GM19328 (cell line): ENCODE results near the gene PDE4DIP.
"Not testable (repeated sequence)": the region's sequence is repeated elsewhere in the genome, so short reads cannot be mapped to it uniquely, and the experiment has no call there.

Experiments
- ATAC-seq: cut with Tn5 transposase; IDR thresholded peaks from one replicate; pipeline ENCODE4 v1.9.1; 2021; ENCODE audit warnings: mild to moderate bottlenecking, moderate library complexity; ENCODE audit not compliant: unreplicated experiment

The PDE4DIP gene

DNA sequence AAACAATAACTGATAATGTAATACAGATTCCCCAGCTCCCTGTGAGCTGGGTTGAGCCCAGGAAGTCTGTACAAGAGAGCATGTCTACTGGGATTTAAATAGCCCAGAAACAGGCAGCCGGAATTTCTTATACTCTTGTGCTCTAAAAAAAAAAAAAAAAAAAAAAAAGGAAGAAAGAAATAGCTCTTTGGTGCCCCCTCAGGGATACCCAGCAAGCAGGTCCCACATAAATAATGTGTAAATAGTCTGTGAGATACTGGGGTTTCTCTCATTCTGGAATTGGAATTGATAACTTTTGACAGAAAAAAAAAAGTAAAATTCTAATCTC is 25.4 kb downstream of the PDE4DIP start:
- not testable (repeated sequence) for ATAC-seq

DNA sequence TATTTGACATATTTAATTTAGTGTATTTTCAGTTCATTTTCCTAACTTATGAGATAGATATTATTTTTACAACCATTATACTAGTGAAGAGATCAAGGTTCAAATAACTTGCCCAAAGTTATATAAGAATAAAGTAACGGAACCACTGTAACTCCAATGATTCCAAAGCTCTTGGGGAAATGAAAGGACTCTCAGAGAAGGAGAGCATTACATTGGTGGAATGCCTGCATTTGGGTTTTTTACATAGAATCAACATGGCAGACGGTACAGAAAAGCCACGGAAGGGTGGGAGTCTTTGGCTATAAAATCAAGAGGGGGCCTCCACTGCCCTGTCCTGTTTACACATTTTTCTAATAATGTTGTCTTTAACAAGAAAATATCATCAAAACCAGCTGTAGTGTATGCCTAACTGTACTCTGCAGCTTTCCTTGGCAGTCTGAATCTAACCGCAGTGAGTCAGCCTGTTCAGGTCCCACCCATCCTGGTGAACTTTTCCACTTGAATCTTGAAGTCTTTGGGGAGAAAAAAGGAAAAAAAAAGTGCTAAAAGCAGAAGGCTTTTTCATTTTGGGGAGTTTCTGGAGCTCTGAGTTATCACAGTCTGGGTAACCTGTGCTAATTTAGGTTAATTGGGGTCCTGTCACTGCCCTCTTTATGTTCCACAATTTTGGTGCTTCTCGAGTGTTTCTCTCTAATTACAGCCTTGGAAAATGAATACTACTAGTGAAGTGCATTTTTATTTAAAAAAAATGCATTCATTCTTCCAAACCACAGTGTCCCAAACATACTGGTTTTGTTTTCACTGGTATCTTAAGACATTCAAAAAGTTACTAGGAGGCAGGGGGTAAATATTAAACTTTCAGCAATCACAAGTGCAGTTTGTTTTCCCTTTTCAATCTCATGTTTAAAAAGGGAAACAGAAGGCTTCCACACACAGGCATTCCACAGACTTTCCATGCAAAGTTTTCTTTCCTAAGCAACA is 30.5 kb downstream of the PDE4DIP start:
- ATAC-seq: not testable (repeated sequence)

- not testable (repeated sequence) for ATAC-seq
Measured at GRCh38 chr1:148879812-148880416, 35.7 kb downstream of the PDE4DIP start.

- ATAC-seq: not testable (repeated sequence)
Measured at GRCh38 chr1:148881261-148881660, 37.0 kb downstream of the PDE4DIP start.

DNA sequence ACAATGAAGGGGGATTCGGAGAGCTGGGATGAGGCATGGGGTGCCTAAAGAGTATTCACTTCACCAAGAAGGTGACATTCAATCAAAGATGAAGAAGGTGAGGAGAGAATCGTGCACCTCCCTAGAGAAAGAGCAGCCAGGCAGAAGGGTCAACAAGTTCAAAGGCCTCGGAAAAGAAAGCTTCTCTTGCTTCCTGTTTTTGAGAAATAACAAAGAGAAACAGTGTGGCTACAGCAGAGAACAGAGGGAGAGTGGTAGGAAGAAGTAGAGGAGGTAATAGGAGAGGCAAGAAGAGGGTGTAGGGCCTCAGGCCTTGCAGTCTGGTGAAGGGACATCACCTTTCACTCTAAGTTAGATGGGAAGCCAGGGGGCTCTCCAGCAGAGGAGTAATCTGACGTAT is 41.0 kb downstream of the PDE4DIP start:
- not testable (repeated sequence) for ATAC-seq

DNA sequence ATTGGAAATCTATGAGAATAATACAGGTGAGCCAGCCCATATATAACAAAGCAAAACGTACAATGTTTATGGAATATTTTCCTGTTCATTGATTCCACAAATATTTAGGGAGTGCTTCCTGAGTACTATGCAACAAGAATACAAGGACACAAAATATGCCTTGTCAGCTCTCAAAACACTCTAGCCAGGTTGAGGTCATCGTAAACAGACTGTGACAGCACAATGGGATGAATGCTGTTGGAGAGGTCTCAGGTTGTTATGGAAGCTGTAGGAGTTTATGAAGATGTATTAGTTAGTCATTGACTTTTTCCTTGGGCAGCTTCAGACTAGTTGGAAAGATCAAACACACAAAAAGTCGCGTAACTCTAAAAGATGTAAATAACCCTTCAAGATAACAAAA is 42.1 kb downstream of the PDE4DIP start:
- not testable (repeated sequence) for ATAC-seq

DNA sequence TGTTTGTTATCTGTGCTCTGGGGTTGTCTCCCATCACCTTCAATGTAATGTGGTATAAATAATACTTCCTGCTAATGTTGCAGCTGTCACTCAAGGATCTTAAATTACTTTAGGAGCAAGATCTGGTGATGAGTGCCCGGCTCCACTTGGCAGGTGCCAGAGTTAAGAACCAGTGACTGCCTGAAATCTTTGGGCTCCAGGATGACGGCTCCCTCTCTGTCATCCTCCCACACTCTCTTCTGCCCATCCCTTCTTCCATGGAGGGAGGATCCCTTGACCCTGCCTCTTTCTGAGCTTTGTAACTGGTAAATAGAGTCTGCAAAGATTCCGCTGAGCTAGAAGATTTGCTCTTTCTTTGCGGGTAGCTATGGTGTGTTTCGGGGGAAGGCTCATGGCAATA is 44.4 kb downstream of the PDE4DIP start:
- not testable (repeated sequence) for ATAC-seq

DNA sequence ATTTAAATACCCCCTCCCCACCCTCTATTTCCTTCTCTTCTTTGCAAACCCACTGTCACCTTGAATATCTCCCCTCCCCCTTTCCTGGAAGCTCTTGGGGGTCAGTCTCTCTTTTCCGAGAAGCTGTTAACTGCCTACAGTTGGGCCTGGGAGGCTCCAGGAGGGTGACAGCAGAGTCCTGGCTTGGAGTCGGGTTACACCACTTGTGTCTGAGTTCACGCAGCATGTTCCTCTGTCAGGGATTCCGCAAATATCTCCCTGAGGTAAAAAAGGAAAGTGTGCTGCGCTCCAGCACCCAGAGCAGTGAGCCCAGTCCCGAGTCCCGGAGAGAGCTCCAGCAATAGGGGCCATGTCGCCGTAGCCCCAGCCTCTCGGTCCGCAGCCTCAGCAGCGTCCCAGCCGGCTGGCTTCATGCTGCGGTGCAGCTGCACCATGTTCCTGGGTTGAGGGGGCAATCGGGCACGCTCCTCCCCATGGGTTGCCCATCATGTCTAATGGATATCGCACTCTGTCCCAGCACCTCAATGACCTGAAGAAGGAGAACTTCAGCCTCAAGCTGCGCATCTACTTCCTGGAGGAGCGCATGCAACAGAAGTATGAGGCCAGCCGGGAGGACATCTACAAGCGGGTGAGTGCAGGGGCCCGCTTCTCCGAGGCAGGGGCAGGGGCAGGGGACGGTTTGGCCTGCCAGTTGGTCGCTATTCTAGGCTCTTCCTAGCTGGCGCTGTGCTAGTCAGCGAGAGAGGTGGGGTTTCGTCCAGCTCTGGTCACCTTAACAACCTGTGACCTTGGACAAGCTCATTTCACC is 45.2 kb downstream of the PDE4DIP start:
- ATAC-seq: not testable (repeated sequence)

DNA sequence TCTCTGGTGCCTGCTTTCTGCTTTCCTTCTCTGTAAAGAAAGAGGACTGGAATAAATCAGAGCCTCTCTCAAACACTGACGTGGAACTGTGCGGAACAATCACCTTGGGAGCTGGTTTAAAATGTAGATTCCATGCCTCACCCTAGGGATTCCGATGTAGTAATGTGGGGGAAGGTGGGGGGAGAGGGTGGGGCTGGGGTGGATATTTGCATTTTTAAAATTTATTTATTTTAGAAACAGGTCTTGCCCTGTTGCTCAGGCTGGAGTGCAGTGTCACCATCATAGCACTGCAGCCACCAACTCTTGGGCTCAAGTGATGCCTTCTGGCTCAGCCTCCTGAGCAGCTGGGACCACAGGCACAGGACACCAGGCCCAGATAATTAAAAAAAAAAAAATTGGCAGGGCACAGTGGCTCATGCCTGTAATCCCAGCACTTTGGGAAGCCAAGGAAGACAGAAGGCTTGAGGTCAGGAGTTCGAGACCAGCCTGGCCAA is 45.9 kb downstream of the PDE4DIP start:
- not testable (repeated sequence) for ATAC-seq

- not testable (repeated sequence) for ATAC-seq
Measured at GRCh38 chr1:148894360-148895352, 50.4 kb downstream of the PDE4DIP start.

DNA sequence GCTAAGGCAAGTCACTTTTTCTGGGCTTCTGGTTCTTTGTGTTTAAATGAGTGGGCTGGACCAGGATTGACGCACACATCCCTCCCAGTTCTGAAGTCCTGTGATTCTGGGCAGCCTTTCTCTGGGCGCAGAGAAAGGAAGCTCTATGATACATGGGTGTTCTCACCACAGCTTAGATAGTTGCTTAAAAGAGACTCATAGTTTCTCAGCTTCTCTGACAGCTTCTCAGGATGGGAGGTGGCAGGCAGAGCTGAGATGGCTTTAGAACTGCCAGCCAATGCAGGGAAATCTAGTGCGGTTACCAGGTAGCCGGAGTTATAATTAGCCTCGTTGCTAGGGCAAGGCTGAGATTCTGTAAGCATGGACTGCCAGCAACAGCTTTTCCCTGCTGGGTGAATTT is 55.8 kb downstream of the PDE4DIP start:
- ATAC-seq: not testable (repeated sequence)

- ATAC-seq: not testable (repeated sequence)
Measured at GRCh38 chr1:148900691-148901090, 56.5 kb downstream of the PDE4DIP start.

- not testable (repeated sequence) for ATAC-seq
Measured at GRCh38 chr1:148901150-148901952, 57.1 kb downstream of the PDE4DIP start.

DNA sequence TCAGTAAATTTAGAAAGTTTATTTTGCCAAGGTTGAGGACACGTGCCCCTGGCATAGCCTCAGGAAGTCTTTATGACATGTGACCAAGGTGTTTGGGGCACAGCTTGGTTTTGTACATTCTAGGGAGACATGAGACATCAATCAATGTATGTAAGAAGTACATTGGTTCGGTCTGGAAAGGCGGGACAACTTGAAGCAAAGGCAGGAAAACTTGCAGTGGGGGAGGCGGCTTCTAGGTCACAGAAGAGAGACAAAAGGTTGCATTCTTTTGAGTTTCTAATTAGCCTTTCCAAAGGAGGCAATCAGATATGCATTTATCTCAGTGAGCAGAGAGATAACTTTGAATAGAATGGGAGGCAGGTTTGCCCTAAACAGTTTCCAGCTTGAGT is 57.7 kb downstream of the PDE4DIP start:
- not testable (repeated sequence) for ATAC-seq

GRCh38 chr1:148909219-148909826 is 65.1 kb downstream of the PDE4DIP start:
- ATAC-seq: not testable (repeated sequence)

GRCh38 chr1:148911303-148911928 is 67.2 kb downstream of the PDE4DIP start:
- not testable (repeated sequence) for ATAC-seq

GRCh38 chr1:148916222-148916621 is 72.0 kb downstream of the PDE4DIP start:
- not testable (repeated sequence) for ATAC-seq
